BLaER1 (cell line): ENCODE results near the gene CA10.

ENCODE experiments used
- H3K27ac ChIP-seq: shearing (Covaris generic); formaldehyde crosslinking; 2 replicates; pipeline ENCODE4 v1.8.1; 2022
- H3K27me3 ChIP-seq: shearing (Covaris generic); formaldehyde crosslinking; 2 replicates; pipeline ENCODE4 v1.8.1; 2022
- H3K36me3 ChIP-seq: shearing (Covaris generic); formaldehyde crosslinking; 2 replicates; pipeline ENCODE4 v1.8.1; 2022
- H3K4me1 ChIP-seq: shearing (Covaris generic); formaldehyde crosslinking; 2 replicates; pipeline ENCODE4 v1.8.1; 2022
- H3K4me2 ChIP-seq: shearing (Covaris generic); formaldehyde crosslinking; 2 replicates; pipeline ENCODE4 v1.8.1; 2022
- H3K4me3 ChIP-seq: shearing (Covaris generic); formaldehyde crosslinking; 2 replicates; pipeline ENCODE4 v1.8.1; 2022
- H3K9ac ChIP-seq: shearing (Covaris generic); formaldehyde crosslinking; 2 replicates; pipeline ENCODE4 v1.8.1; 2022
- H3K9me3 ChIP-seq: shearing (Covaris generic); formaldehyde crosslinking; 2 replicates; pipeline ENCODE4 v1.8.1; 2022
- H4K20me1 ChIP-seq: shearing (Covaris generic); formaldehyde crosslinking; 2 replicates; pipeline ENCODE4 v1.8.1; 2022
- Cebpa-rat ChIP-seq: shearing (Covaris generic); IDR thresholded peaks from 2 replicates; pipeline ENCODE4 v1.8.1; 2022

Gene CA10

DNA sequence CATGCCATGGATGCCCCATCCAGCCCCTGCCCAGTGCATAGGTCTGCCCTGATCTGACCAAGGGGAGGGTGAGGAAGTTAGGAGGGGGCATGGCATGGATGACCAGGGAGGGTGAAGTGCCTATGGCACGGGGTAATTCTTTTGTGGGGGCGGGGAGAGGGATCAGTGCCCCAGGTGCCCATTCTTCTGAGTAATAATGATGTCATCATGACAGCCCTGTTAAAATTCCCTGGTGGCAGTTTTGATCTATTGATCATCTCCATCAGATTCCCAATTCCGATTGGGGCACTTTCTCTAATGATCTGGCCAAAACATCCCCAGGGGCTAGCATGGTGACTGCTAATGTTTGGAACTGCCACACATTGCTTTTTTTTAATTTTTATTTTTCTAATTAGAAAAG lies 506.0 kb downstream of the CA10 start:
- Histone ChIP-seq H3K36me3 (no peaks in the 10 kb centered on the region), H3K27ac (no peak overlapping the region), H3K9me3 (no peaks in the 10 kb centered on the region), H3K4me2 (no peak overlapping the region), H3K9ac (no peak overlapping the region), H3K27me3 (no peaks in the 10 kb centered on the region), H3K4me3 (no peak overlapping the region), H3K4me1 (peaks cover 22% of the 10 kb centered on the region), H4K20me1 (no peaks in the 10 kb centered on the region)
- no peak for TF ChIP-seq Cebpa-rat

DNA sequence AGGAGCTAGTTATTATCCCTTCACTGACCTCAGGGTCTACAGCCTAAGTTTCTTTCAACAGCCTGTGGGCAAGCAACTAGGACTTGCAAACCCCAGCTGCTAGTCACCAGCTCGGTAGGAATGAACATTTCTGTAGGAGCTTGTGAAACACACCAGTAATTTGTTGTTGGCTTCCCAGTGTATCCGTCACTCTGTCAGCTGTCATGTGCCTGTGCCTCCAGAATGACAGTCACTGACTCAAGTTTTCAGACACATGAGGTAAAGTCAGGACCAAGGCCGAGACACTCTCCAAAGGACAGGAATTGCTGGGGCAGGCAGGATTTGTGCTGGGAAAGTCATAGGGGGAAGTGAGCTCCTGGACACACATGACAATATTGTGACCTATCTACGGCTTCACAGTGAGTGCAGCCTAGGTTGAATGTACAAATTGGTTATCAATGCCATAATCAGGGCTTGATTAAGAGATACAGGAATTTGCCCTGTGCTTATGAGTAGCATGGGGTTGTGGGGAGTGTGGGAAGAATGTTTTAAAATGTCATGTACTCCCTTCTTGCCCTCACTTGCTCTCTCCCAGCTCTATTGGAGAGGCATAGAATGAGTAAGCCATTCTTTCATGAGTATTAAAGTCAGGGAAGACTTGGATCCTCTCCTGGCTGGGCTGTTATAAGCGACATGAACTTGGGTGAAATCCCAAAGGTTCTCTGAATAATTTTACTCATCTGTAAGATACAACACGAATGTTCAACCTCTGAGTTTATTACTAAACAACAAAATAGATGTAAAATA lies 506.8 kb downstream of the CA10 start:
- TF ChIP-seq Cebpa-rat: no peak
- Histone ChIP-seq H3K27me3 (no peaks in the 10 kb centered on the region), H3K9ac (no peak overlapping the region), H4K20me1 (no peaks in the 10 kb centered on the region), H3K4me2 (no peak overlapping the region), H3K4me3 (no peak overlapping the region), H3K4me1 (peaks cover 22% of the 10 kb centered on the region), H3K27ac (no peak overlapping the region), H3K9me3 (no peaks in the 10 kb centered on the region), H3K36me3 (no peaks in the 10 kb centered on the region)

DNA sequence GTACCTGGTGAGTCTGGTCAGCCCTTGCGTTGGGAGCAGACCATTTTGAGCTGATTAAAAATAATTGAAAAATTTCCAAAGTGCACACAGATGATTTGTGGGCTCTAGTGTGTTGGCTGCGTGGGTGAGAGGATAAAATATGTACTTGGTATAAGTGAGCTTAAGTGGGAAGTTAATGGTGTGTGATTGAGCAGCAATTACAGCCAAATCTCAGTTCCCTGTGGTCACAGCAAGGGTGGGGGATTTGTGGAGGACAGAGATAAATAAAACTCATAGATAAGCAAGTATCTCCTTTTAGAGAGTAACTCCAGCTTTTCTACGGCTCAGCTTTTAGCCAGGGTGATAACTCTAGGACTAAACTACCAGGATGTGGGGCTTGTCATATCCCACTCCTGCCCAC lies 507.7 kb downstream of the CA10 start:
- Histone ChIP-seq H3K27ac (no peak overlapping the region), H3K4me2 (peak overlapping the region; percentile 75), H4K20me1 (no peaks in the 10 kb centered on the region), H3K4me3 (no peak overlapping the region), H3K9me3 (no peaks in the 10 kb centered on the region), H3K9ac (no peak overlapping the region), H3K4me1 (peaks cover 22% of the 10 kb centered on the region), H3K27me3 (no peaks in the 10 kb centered on the region), H3K36me3 (no peaks in the 10 kb centered on the region)
- no peak for TF ChIP-seq Cebpa-rat

DNA sequence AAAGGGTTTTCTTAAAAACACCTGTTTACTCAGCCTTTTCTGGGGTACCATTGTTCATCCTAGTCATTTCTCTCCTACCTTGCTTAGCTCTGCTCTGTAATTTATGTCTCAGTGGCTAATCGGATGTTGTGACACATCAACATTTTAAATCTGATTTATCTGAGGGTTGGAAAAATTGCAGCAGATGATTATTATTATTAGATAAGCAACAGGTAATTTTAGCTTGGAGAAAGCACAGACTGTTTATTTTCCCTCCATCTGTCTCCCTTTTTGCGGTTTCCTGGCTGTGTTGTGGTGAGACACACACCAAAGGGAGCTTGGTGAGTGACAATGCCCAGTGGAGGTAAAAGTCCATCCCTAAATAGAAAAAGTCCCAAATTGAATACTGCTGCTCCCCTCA lies 508.3 kb downstream of the CA10 start:
- H3K9ac ChIP-seq: no peak overlapping the region
- no peak for TF ChIP-seq Cebpa-rat
- no peaks in the 10 kb centered on the region for H3K9me3 ChIP-seq
- H3K27me3 ChIP-seq: no peaks in the 10 kb centered on the region
- no peak overlapping the region for H3K4me3 ChIP-seq
- H3K4me2 ChIP-seq: peak overlapping the region; percentile 75
- no peaks in the 10 kb centered on the region for H4K20me1 ChIP-seq
- H3K4me1 ChIP-seq: peaks cover 22% of the 10 kb centered on the region
- H3K27ac ChIP-seq: no peak overlapping the region
- H3K36me3 ChIP-seq: no peaks in the 10 kb centered on the region

DNA sequence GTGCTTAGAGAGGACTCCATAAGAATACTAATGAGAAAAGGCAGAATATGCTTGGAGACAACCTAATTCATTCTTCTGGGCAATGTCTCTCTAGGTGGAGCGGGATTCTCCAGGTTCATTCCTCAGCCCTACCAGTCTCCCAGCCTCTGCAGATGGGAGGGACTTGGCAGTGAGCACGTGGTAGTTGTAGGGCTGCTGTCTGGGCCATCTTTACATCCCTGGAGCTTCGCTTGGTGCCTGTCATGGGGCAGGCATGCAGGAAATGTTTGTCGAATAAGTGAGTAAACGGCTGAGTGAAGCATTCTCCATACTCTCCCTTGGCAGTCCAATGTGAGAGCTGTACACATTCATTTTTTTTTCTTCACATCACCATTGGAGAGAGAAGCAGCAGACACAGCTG lies 510.7 kb downstream of the CA10 start:
- H3K27ac ChIP-seq: no peak overlapping the region
- H3K9ac ChIP-seq: no peak overlapping the region
- no peak overlapping the region for H3K4me3 ChIP-seq
- no peaks in the 10 kb centered on the region for H3K9me3 ChIP-seq
- H4K20me1 ChIP-seq: no peaks in the 10 kb centered on the region
- H3K27me3 ChIP-seq: no peaks in the 10 kb centered on the region
- H3K4me2 ChIP-seq: no peak overlapping the region
- no peaks in the 10 kb centered on the region for H3K36me3 ChIP-seq
- peaks cover 22% of the 10 kb centered on the region for H3K4me1 ChIP-seq
- no peak for TF ChIP-seq Cebpa-rat

DNA sequence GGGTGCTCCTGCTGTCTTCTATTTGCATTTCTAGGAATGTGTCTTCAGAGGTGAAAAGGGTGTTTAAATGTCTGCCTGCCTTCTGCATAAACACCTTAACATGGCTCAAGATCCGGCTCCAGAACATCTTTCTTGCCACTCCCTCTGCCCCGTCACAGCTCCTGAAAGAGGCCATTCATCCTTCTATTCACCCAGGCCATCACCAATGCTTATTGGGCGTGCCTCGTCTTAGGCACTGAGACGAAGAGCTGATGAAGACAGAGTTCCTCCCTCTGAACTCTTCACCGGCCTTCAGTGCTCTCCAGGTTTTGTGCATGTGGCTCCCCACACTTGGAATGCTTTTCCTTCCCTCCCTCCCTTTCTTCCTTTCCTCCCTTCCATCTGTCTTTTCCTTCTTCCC lies 511.4 kb downstream of the CA10 start:
- Histone ChIP-seq H3K36me3 (no peaks in the 10 kb centered on the region), H3K9me3 (no peaks in the 10 kb centered on the region), H3K4me3 (no peak overlapping the region), H4K20me1 (no peaks in the 10 kb centered on the region), H3K4me1 (peaks cover 22% of the 10 kb centered on the region), H3K27me3 (no peaks in the 10 kb centered on the region), H3K9ac (no peak overlapping the region), H3K4me2 (no peak overlapping the region), H3K27ac (no peak overlapping the region)
- no peak for TF ChIP-seq Cebpa-rat

DNA sequence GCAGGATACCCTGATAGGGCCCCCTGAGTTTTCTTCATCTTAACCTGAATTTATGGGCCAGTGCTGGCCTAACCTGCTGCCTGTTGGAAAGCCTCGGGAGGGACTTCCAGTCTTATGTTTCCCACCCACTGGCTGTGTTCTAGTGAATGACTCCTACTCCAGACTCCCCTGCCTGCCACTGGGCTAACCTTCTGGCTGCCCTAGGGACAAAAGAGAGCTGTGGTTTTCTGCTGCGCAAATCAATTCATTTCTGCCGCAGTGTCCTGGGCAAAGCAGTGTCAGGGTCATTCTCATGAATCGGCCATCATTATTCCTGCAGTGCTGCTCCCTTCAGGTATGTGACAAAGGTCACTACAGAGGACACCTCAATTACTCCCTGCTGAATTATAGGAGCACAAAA lies 512.0 kb downstream of the CA10 start:
- no peaks in the 10 kb centered on the region for H3K27me3 ChIP-seq

DNA sequence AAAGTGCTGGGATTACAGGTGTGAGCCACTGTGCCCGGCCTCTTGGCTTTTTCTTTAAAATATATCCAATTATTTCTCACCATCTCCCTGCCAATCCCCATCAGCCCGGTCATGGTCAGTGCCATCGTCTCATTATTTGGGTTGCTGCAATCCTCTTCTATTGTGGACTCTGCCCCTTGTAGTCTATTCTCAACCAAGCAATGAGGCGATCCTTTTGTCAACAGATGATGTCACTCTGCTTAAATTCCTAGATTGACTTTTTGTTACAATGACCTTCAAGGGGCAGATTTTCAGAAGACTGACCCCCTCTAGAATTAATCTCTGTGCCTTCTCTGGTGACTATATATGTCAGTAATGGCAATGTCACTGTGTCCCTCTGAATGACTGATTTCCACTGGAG lies 513.5 kb downstream of the CA10 start:
- no peak overlapping the region for H3K27ac ChIP-seq
- H4K20me1 ChIP-seq: no peaks in the 10 kb centered on the region
- H3K9me3 ChIP-seq: no peaks in the 10 kb centered on the region
- H3K9ac ChIP-seq: no peak overlapping the region
- H3K4me3 ChIP-seq: no peak overlapping the region
- H3K4me1 ChIP-seq: peaks cover 10% of the 10 kb centered on the region
- TF ChIP-seq Cebpa-rat: no peak
- H3K27me3 ChIP-seq: no peaks in the 10 kb centered on the region
- H3K4me2 ChIP-seq: no peak overlapping the region
- no peaks in the 10 kb centered on the region for H3K36me3 ChIP-seq

More for the DNA sequence above, 512.0 kb downstream of the CA10 start:
- Histone ChIP-seq H3K4me3 (no peak overlapping the region), H3K4me1 (peaks cover 22% of the 10 kb centered on the region), H3K9ac (no peak overlapping the region), H3K36me3 (no peaks in the 10 kb centered on the region), H4K20me1 (no peaks in the 10 kb centered on the region), H3K9me3 (no peaks in the 10 kb centered on the region), H3K4me2 (no peak overlapping the region), H3K27ac (no peak overlapping the region)
- TF ChIP-seq Cebpa-rat: no peak

DNA sequence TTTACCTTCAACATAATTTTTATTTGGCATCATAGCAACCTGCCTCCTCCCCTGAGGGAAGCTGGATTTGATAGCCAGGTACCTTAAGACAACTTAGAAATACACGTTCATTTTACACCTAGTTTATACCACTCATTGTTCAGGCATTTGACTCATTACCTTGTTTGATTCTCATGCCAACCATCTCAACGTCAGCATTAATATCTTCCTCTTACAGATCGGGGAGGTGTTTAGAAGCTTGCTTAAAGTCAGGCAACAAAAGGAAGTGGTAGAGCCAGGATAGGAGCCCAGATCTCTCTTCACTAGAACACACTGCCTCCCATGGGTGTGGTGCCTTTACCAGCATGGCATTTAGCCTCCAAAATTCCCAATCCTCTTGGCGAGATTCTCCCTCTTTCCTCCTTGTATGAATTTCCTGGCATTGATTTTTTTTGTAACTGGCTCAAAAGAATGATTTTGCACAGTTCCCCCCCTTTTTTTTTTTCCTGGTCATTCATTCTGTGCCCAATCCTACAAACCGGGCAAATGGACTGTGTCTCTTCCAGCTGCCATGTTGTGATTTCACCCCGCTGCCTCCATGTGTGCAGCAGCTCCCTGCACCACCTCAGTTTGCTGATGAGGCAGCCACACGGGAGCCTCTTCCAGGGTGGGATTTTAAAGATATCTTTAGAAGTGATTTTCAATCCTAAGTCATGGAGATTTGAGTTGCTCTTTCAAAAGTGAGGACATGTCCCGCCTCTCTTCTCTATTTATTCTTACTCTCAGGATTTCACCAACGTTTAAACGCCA lies 514.6 kb downstream of the CA10 start:
- TF ChIP-seq Cebpa-rat: no peak
- H4K20me1 ChIP-seq: no peaks in the 10 kb centered on the region
- H3K4me3 ChIP-seq: no peak overlapping the region
- no peaks in the 10 kb centered on the region for H3K36me3 ChIP-seq
- H3K4me1 ChIP-seq: no peaks in the 10 kb centered on the region
- H3K9ac ChIP-seq: no peak overlapping the region
- no peaks in the 10 kb centered on the region for H3K27me3 ChIP-seq
- H3K9me3 ChIP-seq: no peaks in the 10 kb centered on the region
- H3K27ac ChIP-seq: no peak overlapping the region
- H3K4me2 ChIP-seq: no peak overlapping the region

DNA sequence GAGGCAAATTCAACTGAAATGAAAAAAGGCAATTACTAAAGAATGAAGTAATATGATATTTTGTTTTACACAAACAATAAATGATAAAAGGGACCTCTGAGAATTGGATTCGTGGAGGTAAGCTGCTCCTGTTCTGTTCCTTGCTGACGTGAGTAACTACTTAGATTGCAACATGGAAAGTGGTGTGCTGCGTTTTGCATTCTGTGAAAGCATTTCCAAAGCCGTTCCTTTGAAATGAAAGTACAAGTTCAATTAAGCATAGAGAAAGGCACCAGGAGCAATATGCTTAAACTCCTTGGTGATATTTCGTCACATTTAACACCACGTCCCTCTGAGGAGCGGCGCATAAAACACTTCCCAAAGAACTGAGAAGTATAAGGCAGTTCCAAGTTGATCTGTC lies 516.5 kb downstream of the CA10 start:
- no peak overlapping the region for H3K9ac ChIP-seq
- no peaks in the 10 kb centered on the region for H4K20me1 ChIP-seq
- no peak for TF ChIP-seq Cebpa-rat
- no peaks in the 10 kb centered on the region for H3K27me3 ChIP-seq
- H3K4me1 ChIP-seq: no peaks in the 10 kb centered on the region
- H3K27ac ChIP-seq: no peak overlapping the region
- H3K9me3 ChIP-seq: no peaks in the 10 kb centered on the region
- H3K4me3 ChIP-seq: no peak overlapping the region
- H3K36me3 ChIP-seq: no peaks in the 10 kb centered on the region
- H3K4me2 ChIP-seq: no peak overlapping the region
